DOHH2 (cell line): ENCODE data around the gene UBE2D2.

Source experiments
- H3F3A ChIP-seq: fragments of 200-600 bp; sonication (generic), shearing (Covaris generic); 2 replicates; pipeline ENCODE4 v1.6.0; 2016; ENCODE audit warnings: antibody characterized with exemption, mild to moderate bottlenecking; ENCODE audit not compliant: control insufficient read depth, insufficient read depth
- H3K27ac ChIP-seq: fragments of 200-600 bp; sonication (generic); 2 replicates; pipeline ENCODE4 v1.5.1; 2014; ENCODE audit warnings: low read depth, mild to moderate bottlenecking, low read length, moderate library complexity
- H3K27me3 ChIP-seq: fragments of 200-600 bp; sonication (generic); 2 replicates; pipeline ENCODE4 v1.6.1; 2014; ENCODE audit warnings: mild to moderate bottlenecking, low read length, mixed read lengths; ENCODE audit not compliant: control insufficient read depth
- H3K36me3 ChIP-seq: fragments of 200-600 bp; sonication (generic); 2 replicates; pipeline ENCODE4 v1.6.1; 2014; ENCODE audit warnings: mild to moderate bottlenecking, low read length, moderate library complexity, mixed read lengths; ENCODE audit not compliant: control insufficient read depth
- H3K4me1 ChIP-seq: fragments of 200-600 bp; sonication (generic); 2 replicates; pipeline ENCODE4 v1.6.1; 2014; ENCODE audit warnings: mild to moderate bottlenecking, low read length, mixed read lengths; ENCODE audit not compliant: control insufficient read depth
- H3K4me2 ChIP-seq: fragments of 200-600 bp; sonication (generic); 2 replicates; pipeline ENCODE4 v1.6.0; 2014; ENCODE audit warnings: mild to moderate bottlenecking, low read length, moderate library complexity
- H3K4me3 ChIP-seq: fragments of 200-600 bp; sonication (generic); 2 replicates; pipeline ENCODE4 v1.5.1; 2014; ENCODE audit warnings: mild to moderate bottlenecking, low read length, mixed read lengths
- H3K79me2 ChIP-seq: fragments of 200-600 bp; sonication (generic); 2 replicates; pipeline ENCODE4 v1.6.1; 2014; ENCODE audit warnings: mild to moderate bottlenecking, low read length, mixed read lengths; ENCODE audit not compliant: control insufficient read depth
- H3K9me2 ChIP-seq: fragments of 200-600 bp; sonication (generic); replicated peaks from 2 replicates; pipeline ENCODE4 v1.6.1; 2014; ENCODE audit warnings: mild to moderate bottlenecking, low read length, mixed read lengths; ENCODE audit not compliant: control insufficient read depth
- H3K9me3 ChIP-seq: fragments of 200-600 bp; sonication (generic); 2 replicates; pipeline ENCODE4 v1.6.1; 2014; ENCODE audit warnings: antibody characterized with exemption, low read length, mixed read lengths; ENCODE audit not compliant: control insufficient read depth, insufficient read depth
- H4K20me1 ChIP-seq: fragments of 200-600 bp; sonication (generic); 2 replicates; pipeline ENCODE4 v1.6.0; 2014; ENCODE audit warnings: low read depth, mild to moderate bottlenecking, antibody characterized with exemption, low read length, moderate library complexity; ENCODE audit not compliant: control insufficient read depth, insufficient read depth
- EZH2phosphoT487 ChIP-seq: fragments of 200-600 bp; sonication (generic); IDR thresholded peaks from 2 replicates; pipeline ENCODE4 v1.6.1; 2017; ENCODE audit warnings: borderline replicate concordance, mild to moderate bottlenecking, antibody characterized with exemption, low read length, moderate library complexity, mixed read lengths
- TF ChIP-seq, protein P1 (sequence below): fragments of 200-600 bp; sonication (generic); IDR thresholded peaks from one replicate; pipeline ENCODE4 v1.5.1; 2014; ENCODE audit warnings: antibody characterized with exemption, mild to moderate bottlenecking, low read depth, low read length; ENCODE audit not compliant: poor library complexity, severe bottlenecking

Gene UBE2D2

DNA sequence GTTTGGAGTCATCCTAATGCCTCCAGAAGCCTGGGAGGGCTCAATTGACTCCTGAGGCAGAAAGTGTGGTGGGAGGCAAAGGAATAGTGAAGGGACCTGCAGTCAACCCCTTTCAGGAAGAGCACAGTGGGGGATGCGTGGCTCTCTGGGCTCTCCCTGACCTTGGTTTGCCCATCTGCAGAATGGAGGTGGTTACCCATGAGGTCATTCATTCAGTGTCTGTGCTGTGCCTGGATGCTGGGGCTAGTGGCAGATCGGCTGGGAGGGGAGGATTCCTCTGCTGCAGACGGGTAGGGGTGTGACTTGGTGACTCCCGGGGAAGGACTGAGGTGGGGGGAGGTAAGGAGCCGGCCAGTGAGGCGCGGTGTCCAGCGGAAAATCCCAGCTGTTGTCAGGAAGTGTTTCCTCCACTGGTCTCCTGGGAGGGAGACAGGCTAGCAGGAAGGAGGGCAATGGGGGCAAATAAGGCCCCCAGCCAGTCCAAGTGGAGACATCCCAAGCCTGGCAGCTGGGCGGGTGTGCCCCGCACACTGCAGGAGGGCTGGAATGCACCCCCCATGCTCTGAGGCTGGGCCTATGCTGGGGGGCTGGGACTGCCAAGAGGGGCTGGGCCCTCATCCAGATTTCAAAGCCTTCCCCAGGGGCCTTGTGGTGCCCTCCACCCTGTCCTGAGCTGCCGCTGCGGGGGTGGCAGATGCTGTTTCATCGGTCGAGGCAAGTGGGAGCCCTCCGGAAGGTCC lies 98.0 kb downstream of the UBE2D2 start:
- Histone ChIP-seq H3K4me3 (no peak overlapping the region), H3K9me3 (no peaks in the 10 kb centered on the region), H3K4me1 (peaks cover 82% of the 10 kb centered on the region), H3K9me2 (no peaks in the 10 kb centered on the region), H3K36me3 (peaks cover 9% of the 10 kb centered on the region), H3K4me2 (peak overlapping the region; percentile 26), H3F3A (no peaks in the 10 kb centered on the region), H3K27ac (no peak overlapping the region), H3K27me3 (no peaks in the 10 kb centered on the region), H4K20me1 (peaks cover 25% of the 10 kb centered on the region), H3K79me2 (peaks cover 98% of the 10 kb centered on the region)
- TF ChIP-seq EZH2phosphoT487 = no peak
- TF ChIP-seq, protein P1, sequence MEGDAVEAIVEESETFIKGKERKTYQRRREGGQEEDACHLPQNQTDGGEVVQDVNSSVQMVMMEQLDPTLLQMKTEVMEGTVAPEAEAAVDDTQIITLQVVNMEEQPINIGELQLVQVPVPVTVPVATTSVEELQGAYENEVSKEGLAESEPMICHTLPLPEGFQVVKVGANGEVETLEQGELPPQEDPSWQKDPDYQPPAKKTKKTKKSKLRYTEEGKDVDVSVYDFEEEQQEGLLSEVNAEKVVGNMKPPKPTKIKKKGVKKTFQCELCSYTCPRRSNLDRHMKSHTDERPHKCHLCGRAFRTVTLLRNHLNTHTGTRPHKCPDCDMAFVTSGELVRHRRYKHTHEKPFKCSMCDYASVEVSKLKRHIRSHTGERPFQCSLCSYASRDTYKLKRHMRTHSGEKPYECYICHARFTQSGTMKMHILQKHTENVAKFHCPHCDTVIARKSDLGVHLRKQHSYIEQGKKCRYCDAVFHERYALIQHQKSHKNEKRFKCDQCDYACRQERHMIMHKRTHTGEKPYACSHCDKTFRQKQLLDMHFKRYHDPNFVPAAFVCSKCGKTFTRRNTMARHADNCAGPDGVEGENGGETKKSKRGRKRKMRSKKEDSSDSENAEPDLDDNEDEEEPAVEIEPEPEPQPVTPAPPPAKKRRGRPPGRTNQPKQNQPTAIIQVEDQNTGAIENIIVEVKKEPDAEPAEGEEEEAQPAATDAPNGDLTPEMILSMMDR = no peak

DNA sequence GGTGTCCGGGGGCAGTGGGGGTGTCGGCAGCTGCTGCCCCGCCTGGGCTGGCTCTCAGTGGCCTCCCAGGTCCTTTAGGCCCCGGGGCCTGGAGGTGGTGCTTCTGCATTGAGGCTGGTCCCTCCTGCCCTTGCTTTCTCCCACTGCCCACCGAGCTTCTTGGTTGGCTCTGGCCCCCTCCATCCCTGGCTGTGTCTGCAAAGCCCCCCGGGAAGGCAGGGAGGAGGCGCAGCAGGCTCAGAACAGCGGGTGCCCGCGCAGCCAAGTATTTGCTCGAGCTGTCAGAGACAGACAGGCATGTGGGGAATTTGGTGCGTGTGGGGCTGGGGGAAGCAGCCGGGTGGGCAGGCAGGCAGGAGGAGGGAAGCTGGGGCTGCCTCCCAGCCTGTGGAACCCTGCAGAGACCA lies 98.6 kb downstream of the UBE2D2 start:
- Histone ChIP-seq H3K9me2 (no peaks in the 10 kb centered on the region), H3K27ac (no peak overlapping the region), H3K4me3 (no peak overlapping the region), H3K36me3 (peaks cover 12% of the 10 kb centered on the region), H3K4me2 (peak overlapping the region; percentile 26), H4K20me1 (peaks cover 19% of the 10 kb centered on the region; the same call in 1 of the 2 replicates), H3K4me1 (peaks cover 82% of the 10 kb centered on the region), H3K79me2 (peaks cover 98% of the 10 kb centered on the region), H3K9me3 (no peaks in the 10 kb centered on the region), H3K27me3 (no peaks in the 10 kb centered on the region), H3F3A (no peaks in the 10 kb centered on the region)
- TF ChIP-seq, protein P1 = no peak
- no peak for TF ChIP-seq EZH2phosphoT487

DNA sequence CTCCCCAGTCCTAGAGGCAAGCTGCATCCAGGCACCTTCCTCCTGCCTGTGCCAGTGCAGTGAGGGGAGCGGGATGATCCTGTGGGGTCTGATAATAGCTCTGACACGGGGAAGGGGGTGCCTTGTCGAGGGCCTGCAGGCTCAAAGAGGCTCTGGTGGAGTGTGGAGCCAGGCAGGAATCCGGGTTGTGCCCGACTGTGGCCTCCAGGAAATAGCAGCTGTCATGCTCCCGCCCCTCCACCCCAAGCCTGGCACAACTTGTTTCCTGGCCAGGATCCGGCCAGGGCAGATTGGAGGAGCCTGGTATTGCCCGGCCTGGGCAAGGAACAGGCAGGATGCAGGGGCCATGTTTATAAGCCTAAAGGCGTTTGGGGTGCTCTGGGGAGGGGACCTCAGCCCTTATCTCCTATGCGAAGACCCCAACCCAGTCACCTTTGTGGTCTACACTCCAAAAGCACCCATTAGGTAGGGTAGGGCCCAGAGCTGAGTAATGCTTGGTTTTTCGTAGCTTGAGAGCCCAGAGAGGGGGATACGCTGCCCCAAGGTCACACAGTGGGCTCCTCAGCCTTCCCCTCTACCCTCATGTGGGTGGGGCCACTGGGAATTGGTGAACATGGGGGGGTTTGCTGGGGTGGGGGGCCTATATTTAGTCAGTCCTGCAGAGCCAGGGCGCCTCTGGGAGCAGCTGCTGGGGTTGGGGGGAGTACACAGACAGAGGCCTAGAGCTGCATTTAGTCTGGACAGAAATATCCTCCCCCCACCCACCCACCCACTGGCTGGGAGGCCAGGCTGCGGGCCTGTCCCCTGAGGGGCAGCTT lies 99.2 kb downstream of the UBE2D2 start:
- no peak overlapping the region for H3K27ac ChIP-seq
- peaks cover 85% of the 10 kb centered on the region for H3K4me1 ChIP-seq
- no peaks in the 10 kb centered on the region for H3F3A ChIP-seq
- peak overlapping the region; percentile 26 for H3K4me2 ChIP-seq
- no peaks in the 10 kb centered on the region for H3K9me3 ChIP-seq
- no peaks in the 10 kb centered on the region for H3K9me2 ChIP-seq
- peaks cover 16% of the 10 kb centered on the region; the same call in 1 of the 2 replicates for H4K20me1 ChIP-seq
- H3K27me3 ChIP-seq = no peaks in the 10 kb centered on the region
- TF ChIP-seq EZH2phosphoT487 = no peak
- TF ChIP-seq, protein P1 = no peak
- H3K4me3 ChIP-seq = no peak overlapping the region
- peaks cover 13% of the 10 kb centered on the region for H3K36me3 ChIP-seq
- H3K79me2 ChIP-seq = peaks cover 98% of the 10 kb centered on the region
